ENCODE measurements around the gene LIFR.

Gene LIFR

DNA sequence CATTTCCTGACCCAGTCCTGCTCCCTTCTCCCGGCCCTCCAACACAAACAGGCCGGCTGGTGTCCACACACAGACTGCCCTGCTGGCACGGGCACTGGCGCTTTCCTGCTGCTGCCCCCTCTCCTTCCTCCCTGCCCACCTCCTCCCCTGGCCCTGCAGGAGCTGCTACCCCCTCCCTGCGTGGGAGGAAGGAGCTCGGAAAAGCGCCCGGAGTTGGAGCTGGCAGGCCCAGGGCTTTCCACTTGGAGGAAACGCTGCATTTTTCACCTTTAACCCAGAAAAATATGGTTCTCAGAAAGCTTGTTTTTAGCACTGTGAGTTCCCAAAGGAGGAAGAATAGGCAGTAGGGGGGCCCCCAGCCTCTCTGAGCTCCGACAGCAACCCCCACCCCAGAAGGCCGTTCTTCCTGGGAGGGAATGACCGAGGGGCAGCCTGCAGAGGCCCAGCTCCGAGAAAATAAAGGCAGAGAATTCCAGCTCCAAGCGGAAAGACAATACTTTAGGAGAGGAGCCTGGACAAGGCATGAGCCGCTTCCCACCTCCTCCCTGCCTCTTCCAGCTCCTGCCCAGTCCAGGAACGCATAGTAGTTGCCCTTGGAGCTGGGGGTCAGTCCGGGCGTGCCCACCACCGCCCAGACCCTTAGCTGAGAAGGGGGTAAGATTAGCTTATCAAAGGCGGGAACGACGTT is 88.9 kb downstream of the LIFR start:
- peak; percentile 92 for DNase-seq (ENCODE audit: low spot score)
- H3K27ac ChIP-seq: peak overlapping the region; percentile 94 to 96
- H3K4me3 ChIP-seq: peak overlapping the region; percentile 54
- TF ChIP-seq, protein P1, sequence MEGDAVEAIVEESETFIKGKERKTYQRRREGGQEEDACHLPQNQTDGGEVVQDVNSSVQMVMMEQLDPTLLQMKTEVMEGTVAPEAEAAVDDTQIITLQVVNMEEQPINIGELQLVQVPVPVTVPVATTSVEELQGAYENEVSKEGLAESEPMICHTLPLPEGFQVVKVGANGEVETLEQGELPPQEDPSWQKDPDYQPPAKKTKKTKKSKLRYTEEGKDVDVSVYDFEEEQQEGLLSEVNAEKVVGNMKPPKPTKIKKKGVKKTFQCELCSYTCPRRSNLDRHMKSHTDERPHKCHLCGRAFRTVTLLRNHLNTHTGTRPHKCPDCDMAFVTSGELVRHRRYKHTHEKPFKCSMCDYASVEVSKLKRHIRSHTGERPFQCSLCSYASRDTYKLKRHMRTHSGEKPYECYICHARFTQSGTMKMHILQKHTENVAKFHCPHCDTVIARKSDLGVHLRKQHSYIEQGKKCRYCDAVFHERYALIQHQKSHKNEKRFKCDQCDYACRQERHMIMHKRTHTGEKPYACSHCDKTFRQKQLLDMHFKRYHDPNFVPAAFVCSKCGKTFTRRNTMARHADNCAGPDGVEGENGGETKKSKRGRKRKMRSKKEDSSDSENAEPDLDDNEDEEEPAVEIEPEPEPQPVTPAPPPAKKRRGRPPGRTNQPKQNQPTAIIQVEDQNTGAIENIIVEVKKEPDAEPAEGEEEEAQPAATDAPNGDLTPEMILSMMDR (IDR thresholded peaks at IDR 0.05): no peak

DNA sequence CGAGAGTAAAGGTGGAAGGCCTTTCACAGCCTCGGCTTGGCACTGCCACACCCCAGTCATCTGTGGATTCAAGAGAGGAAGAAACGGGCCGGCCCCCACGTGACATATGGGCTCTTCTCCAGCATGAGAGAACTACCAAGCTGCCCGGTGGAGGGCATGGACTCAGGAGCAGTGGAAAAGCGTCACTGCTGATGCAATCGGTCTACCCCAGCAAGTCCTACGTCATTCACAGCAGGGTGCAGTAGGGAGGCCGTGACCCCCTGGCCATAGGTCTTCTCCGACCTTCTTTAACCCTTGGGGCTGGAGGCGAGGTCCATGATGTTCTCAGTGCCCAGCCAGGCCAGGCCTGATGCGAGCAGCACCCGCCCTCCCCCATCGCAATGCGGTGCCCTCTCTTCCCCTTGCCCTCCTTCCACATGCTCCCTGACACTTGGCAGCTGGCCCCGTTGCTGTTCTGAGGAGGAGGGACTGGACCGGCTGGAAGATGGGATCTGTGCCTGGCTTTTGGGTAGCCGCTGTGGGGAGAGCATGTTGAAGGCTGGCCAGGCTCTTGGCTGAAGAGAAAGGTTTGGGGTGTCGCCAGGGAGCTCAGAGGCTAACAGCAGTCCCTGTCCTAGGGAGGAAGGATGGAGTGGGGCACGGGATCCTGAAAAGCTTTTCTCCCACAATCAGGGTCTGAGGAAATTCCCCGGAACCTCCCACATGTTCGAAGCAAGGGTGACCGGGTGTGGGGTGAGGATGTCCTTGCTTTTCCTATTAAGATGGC is 89.8 kb downstream of the LIFR start:
- H3K27ac ChIP-seq: peak overlapping the region; percentile 94 to 96
- peak overlapping the region; percentile 54 for H3K4me3 ChIP-seq
- DNase-seq (ENCODE audit: low spot score): peak; percentile 97
- TF ChIP-seq, protein P1 (IDR thresholded peaks at IDR 0.05): no peak

DNA sequence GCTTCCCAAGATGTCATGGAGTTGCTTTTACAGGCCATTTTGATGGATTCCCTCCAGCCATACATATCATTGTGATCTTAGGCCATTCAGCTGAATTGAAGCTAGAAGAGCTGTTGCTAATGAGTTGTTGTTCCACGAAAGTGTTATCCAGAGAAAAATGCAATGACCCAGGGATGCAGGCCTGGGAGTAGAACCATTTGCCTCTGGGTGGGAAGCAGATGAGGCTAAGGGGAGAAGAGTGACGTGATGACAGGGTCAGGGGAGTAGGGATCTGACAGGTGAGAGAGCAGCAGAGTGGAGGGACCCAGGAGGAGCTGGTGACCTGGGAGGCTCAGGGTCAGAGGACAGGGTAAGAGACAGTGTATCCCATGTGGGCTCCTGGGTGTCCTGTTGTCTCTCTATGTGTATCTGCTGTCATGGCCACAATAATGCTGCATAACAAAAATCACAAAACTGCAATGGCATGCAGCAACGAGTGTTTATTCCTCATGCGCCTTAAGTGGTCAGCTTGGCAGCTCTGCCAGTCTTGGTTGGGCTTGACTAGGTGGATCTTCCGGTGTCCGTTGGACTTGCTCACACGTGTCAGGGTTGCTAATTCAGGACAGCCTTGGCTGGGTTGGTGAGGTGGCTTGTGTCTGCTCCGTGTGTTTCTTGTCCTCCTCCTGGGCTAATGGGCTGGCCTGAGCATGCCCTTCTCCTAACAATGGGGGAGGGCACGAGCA is 90.6 kb downstream of the LIFR start:
- DNase-seq (ENCODE audit: low spot score): no peak
- H3K27ac ChIP-seq: peak overlapping the region; percentile 94 to 96
- no peak overlapping the region for H3K4me3 ChIP-seq
- TF ChIP-seq, protein P1 (IDR thresholded peaks at IDR 0.05): no peak

DNA sequence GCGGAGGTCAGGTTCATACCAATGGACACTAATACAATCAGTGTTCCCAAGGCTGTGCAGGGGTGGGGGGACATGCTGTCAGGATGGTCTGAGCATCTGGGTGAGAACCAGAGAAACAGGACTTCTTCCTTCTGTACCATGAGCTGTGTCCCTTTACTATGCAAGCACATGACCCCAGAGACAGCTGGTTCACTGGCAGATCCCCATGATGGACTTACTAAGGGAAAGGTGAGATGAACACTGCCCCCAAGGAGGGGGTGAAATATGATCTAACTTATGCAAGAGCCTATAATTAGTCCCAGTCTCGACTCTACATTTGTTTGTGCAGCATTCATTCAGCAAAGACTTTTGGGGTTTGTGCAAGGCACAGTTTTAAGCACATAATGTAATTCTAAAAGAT is 91.4 kb downstream of the LIFR start:
- no peak for DNase-seq (ENCODE audit: low spot score)
- TF ChIP-seq, protein P1 (IDR thresholded peaks at IDR 0.05): no peak
- Histone ChIP-seq H3K4me3 (no peak overlapping the region), H3K27ac (peak overlapping the region; percentile 94 to 96)

DNA sequence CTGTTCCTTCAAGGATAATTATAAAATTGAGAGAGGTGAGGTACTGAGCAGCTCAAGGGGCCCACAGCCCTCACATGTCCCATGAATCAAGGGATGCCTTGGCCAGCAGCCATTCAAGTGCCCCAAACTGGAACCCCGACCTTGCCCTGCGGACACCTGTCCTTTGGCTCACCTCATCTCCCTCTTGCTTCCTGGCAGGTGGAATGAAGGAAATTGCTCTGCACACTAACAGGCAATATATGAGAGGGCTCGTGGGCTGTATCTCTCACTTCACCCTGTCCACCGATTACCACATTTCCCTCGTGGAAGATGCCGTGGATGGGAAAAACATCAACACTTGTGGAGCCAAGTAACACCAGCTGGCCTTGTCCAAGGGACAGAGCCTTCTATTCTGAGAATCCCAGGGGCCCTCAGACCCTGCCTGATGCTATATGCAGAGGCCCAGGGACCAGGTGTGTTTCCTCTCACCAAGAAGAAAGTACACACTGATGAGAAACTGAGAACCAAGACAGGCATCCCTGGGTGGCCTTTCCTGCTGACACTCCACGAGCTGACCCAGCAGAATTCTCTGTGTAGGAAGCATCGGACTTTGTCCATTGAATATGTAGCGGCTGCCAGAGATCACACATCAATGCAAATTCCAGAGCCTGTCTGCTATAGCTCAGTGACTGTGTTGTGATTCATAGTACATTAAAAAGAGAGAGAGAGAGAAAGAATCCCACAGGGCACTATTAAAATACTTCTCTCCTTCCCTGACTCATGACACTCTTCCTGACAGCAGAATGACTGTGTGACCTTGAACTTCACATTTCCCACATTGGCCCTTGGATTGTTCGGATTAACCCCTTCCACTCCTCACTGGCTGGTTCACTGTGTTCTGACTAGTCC is 92.6 kb downstream of the LIFR start:
- TF ChIP-seq, protein P1 (IDR thresholded peaks at IDR 0.05): no peak
- Histone ChIP-seq H3K27ac (peak overlapping the region; percentile 8 to 74), H3K4me3 (no peak overlapping the region)
- peak; percentile 75 for DNase-seq (ENCODE audit: low spot score)

DNA sequence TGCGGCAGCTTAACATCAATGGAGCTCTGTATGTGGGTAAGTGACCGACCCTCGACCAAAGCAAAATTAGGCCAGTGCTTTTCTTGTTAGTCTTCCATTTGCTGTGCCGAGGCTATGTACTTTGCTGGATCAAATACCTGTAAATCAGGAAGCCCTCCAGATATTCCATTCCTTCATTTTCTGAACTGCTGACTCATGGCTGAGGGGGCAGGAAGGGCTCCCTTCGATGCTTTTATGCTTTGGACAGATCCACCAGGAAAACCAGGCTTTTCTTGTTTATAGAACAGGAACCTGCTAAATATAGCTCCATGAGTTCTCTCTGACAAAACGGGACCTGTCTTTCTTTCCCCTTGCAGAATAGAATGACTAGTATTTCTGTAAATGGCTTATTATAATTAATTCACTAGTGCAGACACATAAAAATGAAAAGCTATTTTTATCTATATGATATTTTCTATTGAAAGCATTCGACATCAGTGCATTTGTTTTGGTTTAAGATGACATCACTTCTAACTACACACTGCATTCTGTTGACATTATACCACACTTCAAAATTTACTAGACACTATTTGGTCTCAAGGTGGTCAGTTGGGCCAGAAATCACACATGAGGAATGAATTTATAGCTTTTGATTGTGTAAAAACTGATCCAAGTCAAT is 93.3 kb downstream of the LIFR start:
- no peak for DNase-seq (ENCODE audit: low spot score)
- peak overlapping the region; percentile 8 to 74 for H3K27ac ChIP-seq

More for the DNA sequence above, 93.3 kb downstream of the LIFR start:
- TF ChIP-seq, protein P1 (IDR thresholded peaks at IDR 0.05): no peak
- H3K4me3 ChIP-seq: no peak overlapping the region

Data from coronary artery (tissue), 2 donors.